HCT116 (cell line): ENCODE results near the gene SELENOS.

ENCODE experiments used
- CEBPB ChIP-seq: IDR thresholded peaks from 2 replicates; pipeline ENCODE4 v1.6.1; 2012; ENCODE audit warnings: low read depth
- CTCF ChIP-seq, 3 experiments: fragments of 200-600 bp in 1 of 3; sonication (generic) in 1 of 3; IDR thresholded peaks in 2 of 3; conservative IDR thresholded peaks in 1 of 3; 2 replicates each; pipeline ENCODE4 v1.5.1; 2012 to 2017; ENCODE audit warnings: low read depth in 2 of 3, low read length in 2 of 3, antibody characterized with exemption in 1 of 3, borderline replicate concordance in 1 of 3, control low read depth in 1 of 3, mild to moderate bottlenecking in 1 of 3, mixed read lengths in 1 of 3, mixed run types in 1 of 3, moderate library complexity in 1 of 3; ENCODE audit not compliant: insufficient read depth in 1 of 3
- EZH2 ChIP-seq: fragments of 200-600 bp; sonication (generic); IDR thresholded peaks from 2 replicates; pipeline ENCODE4 v1.6.1; 2017; ENCODE audit warnings: antibody characterized with exemption, mixed run types
- EZH2phosphoT487 ChIP-seq: fragments of 200-600 bp; IDR thresholded peaks from 2 replicates; pipeline ENCODE4 v1.6.1; 2018; ENCODE audit warnings: antibody characterized with exemption, borderline replicate concordance
- FOSL1 ChIP-seq: IDR thresholded peaks from 2 replicates; pipeline ENCODE4 v1.6.1; 2012; ENCODE audit warnings: low read depth
- JUND ChIP-seq: IDR thresholded peaks from 2 replicates; pipeline ENCODE4 v1.6.1; 2012
- POLR2A ChIP-seq: IDR thresholded peaks from 2 replicates; pipeline ENCODE4 v1.7.0; 2011; ENCODE audit warnings: borderline replicate concordance; ENCODE audit not compliant: insufficient read depth, insufficient read length; ENCODE audit errors: extremely low read depth
- POLR2AphosphoS5 ChIP-seq: IDR thresholded peaks from 2 replicates; pipeline ENCODE4 v1.6.1; 2011; ENCODE audit warnings: mild to moderate bottlenecking, low read depth, low read length, moderate library complexity
- RAD21 ChIP-seq: IDR thresholded peaks from 2 replicates; pipeline ENCODE4 v1.6.1; 2012; ENCODE audit warnings: low read depth, mild to moderate bottlenecking
- SIN3A ChIP-seq: IDR thresholded peaks from 2 replicates; pipeline ENCODE4 v1.6.1; 2012; ENCODE audit warnings: low read depth
- YY1 ChIP-seq: IDR thresholded peaks from 2 replicates; pipeline ENCODE4 v1.6.1; 2011; ENCODE audit warnings: low read length, low read depth, moderate library complexity, mild to moderate bottlenecking; ENCODE audit not compliant: insufficient replicate concordance; ENCODE audit errors: extremely low read depth
- TF ChIP-seq, protein P1 (sequence below): IDR thresholded peaks from 2 replicates; pipeline ENCODE4 v1.6.1; 2011; ENCODE audit warnings: mild to moderate bottlenecking, low read length, moderate library complexity; ENCODE audit not compliant: insufficient replicate concordance; ENCODE audit errors: extremely low read depth
- TF ChIP-seq, protein P2 (sequence below): IDR thresholded peaks from 2 replicates; pipeline ENCODE4 v1.6.1; 2012; ENCODE audit warnings: low read depth

GRCh38 chr15:101242160-101242998, 34.9 kb downstream of the SELENOS start:
- TF ChIP-seq, protein P1, sequence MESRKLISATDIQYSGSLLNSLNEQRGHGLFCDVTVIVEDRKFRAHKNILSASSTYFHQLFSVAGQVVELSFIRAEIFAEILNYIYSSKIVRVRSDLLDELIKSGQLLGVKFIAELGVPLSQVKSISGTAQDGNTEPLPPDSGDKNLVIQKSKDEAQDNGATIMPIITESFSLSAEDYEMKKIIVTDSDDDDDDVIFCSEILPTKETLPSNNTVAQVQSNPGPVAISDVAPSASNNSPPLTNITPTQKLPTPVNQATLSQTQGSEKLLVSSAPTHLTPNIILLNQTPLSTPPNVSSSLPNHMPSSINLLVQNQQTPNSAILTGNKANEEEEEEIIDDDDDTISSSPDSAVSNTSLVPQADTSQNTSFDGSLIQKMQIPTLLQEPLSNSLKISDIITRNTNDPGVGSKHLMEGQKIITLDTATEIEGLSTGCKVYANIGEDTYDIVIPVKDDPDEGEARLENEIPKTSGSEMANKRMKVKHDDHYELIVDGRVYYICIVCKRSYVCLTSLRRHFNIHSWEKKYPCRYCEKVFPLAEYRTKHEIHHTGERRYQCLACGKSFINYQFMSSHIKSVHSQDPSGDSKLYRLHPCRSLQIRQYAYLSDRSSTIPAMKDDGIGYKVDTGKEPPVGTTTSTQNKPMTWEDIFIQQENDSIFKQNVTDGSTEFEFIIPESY: no peak
- TF ChIP-seq EZH2 (no peak), EZH2phosphoT487 (no peak), CTCF (IDR thresholded peaks at IDR 0.05 in 2 of 3, conservative IDR thresholded peaks at IDR 0.05 in 1 of 3; ENCODE audit: borderline replicate concordance in 1 of 3, insufficient read depth in 1 of 3, low read depth in 2 of 3, low read length in 2 of 3) (no peak), RAD21 (no peak), JUND (no peak), POLR2A (no peak), POLR2AphosphoS5 (no peak), FOSL1 (no peak), SIN3A (no peak), CEBPB (no peak), YY1 (no peak)
- TF ChIP-seq, protein P2, sequence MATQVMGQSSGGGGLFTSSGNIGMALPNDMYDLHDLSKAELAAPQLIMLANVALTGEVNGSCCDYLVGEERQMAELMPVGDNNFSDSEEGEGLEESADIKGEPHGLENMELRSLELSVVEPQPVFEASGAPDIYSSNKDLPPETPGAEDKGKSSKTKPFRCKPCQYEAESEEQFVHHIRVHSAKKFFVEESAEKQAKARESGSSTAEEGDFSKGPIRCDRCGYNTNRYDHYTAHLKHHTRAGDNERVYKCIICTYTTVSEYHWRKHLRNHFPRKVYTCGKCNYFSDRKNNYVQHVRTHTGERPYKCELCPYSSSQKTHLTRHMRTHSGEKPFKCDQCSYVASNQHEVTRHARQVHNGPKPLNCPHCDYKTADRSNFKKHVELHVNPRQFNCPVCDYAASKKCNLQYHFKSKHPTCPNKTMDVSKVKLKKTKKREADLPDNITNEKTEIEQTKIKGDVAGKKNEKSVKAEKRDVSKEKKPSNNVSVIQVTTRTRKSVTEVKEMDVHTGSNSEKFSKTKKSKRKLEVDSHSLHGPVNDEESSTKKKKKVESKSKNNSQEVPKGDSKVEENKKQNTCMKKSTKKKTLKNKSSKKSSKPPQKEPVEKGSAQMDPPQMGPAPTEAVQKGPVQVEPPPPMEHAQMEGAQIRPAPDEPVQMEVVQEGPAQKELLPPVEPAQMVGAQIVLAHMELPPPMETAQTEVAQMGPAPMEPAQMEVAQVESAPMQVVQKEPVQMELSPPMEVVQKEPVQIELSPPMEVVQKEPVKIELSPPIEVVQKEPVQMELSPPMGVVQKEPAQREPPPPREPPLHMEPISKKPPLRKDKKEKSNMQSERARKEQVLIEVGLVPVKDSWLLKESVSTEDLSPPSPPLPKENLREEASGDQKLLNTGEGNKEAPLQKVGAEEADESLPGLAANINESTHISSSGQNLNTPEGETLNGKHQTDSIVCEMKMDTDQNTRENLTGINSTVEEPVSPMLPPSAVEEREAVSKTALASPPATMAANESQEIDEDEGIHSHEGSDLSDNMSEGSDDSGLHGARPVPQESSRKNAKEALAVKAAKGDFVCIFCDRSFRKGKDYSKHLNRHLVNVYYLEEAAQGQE: no peak
